OCI-LY7 (cell line): ENCODE results near the gene FUCA1.

Experiments
- EZH2phosphoT487 ChIP-seq: fragments of 200-600 bp; sonication (generic); IDR thresholded peaks from 2 replicates; pipeline ENCODE4 v1.6.1; 2018; ENCODE audit warnings: low read depth, borderline replicate concordance, mild to moderate bottlenecking, mixed run types, antibody characterized with exemption, low read length, moderate library complexity, mixed read lengths
- TF ChIP-seq, protein P1 (sequence below): fragments of 200-600 bp; sonication (generic); conservative IDR thresholded peaks from 2 replicates; pipeline ENCODE4 v1.5.1; 2014; ENCODE audit warnings: mild to moderate bottlenecking, antibody characterized with exemption, low read length, moderate library complexity, mixed read lengths

DNA sequence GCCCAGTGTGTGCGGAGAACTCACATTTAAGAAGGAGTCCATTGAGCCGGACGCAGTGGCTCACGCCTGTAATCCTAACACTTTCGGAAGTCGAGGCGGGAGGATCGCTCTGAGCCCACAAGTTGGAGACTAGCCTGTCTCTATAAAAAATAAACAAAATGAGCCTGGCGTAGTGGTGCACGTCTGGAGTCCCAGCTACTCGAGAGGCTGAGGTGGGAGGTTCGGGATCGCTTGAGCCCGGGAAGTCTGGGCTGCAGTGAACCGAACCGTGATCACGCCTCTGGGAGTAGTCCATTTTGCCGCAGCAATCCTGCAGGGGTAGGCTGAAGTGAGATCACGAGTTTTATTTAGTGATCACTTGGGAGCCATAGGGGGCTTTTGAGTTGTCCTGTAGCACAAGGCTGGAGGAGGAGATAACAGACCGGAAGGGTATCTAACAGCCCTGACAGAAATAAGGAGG is 497 bp upstream of the FUCA1 start:
- TF ChIP-seq, protein P1, sequence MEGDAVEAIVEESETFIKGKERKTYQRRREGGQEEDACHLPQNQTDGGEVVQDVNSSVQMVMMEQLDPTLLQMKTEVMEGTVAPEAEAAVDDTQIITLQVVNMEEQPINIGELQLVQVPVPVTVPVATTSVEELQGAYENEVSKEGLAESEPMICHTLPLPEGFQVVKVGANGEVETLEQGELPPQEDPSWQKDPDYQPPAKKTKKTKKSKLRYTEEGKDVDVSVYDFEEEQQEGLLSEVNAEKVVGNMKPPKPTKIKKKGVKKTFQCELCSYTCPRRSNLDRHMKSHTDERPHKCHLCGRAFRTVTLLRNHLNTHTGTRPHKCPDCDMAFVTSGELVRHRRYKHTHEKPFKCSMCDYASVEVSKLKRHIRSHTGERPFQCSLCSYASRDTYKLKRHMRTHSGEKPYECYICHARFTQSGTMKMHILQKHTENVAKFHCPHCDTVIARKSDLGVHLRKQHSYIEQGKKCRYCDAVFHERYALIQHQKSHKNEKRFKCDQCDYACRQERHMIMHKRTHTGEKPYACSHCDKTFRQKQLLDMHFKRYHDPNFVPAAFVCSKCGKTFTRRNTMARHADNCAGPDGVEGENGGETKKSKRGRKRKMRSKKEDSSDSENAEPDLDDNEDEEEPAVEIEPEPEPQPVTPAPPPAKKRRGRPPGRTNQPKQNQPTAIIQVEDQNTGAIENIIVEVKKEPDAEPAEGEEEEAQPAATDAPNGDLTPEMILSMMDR = 0 out of 2 replicates have a peak, but pooled peaks have one; percentile 18
- TF ChIP-seq EZH2phosphoT487 = no peak
